Measurements from ENCODE around the gene EFNA2. TPM values are rescaled to one million over a fixed set of nuclear protein-coding genes. Genes with fewer than 3 reads are reported as not detected.

The EFNA2 gene
- total RNA-seq, 4 donors from 2014 or later: not detected

GRCh38 chr19:1252221-1252820 lies 33.4 kb upstream of the EFNA2 start:
- no peak for TF ChIP-seq POLR2A (IDR thresholded peaks at IDR 0.05)
- TF ChIP-seq, protein P1, sequence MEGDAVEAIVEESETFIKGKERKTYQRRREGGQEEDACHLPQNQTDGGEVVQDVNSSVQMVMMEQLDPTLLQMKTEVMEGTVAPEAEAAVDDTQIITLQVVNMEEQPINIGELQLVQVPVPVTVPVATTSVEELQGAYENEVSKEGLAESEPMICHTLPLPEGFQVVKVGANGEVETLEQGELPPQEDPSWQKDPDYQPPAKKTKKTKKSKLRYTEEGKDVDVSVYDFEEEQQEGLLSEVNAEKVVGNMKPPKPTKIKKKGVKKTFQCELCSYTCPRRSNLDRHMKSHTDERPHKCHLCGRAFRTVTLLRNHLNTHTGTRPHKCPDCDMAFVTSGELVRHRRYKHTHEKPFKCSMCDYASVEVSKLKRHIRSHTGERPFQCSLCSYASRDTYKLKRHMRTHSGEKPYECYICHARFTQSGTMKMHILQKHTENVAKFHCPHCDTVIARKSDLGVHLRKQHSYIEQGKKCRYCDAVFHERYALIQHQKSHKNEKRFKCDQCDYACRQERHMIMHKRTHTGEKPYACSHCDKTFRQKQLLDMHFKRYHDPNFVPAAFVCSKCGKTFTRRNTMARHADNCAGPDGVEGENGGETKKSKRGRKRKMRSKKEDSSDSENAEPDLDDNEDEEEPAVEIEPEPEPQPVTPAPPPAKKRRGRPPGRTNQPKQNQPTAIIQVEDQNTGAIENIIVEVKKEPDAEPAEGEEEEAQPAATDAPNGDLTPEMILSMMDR (IDR thresholded peaks at IDR 0.05): no peak
- intact Hi-C loops (cut with DNase I; ENCODE audit: low total_unique reads): no loop called here
- 1 to 3% methylated on average over 26 of the region's 30 CpGs for WGBS, 2 donors
- H3K4me3 ChIP-seq (ENCODE audit: low read depth, poor library complexity, severe bottlenecking): peak overlapping the region; percentile 11
- peak in 1 of 2 donors; percentile 98 for DNase-seq (ENCODE audit: low spot score in 2 of 2)

GRCh38 chr19:1252821-1253513 lies 32.7 kb upstream of the EFNA2 start:
- peak overlapping the region; percentile 11 for H3K4me3 ChIP-seq (ENCODE audit: low read depth, poor library complexity, severe bottlenecking)
- peak; percentile 93 to 98 for DNase-seq (ENCODE audit: low spot score in 2 of 2)
- intact Hi-C loops (cut with DNase I; ENCODE audit: low total_unique reads): no loop called here
- no peak for TF ChIP-seq POLR2A (IDR thresholded peaks at IDR 0.05)
- TF ChIP-seq, protein P1 (IDR thresholded peaks at IDR 0.05): no peak
- 0% methylated on average over 3 to 12 of the region's 26 CpGs for WGBS, 2 donors

GRCh38 chr19:1253514-1254080 lies 32.1 kb upstream of the EFNA2 start:
- peak in 1 of 2 donors; percentile 65 for DNase-seq (ENCODE audit: low spot score in 2 of 2)
- 25 to 44% methylated on average over 18 to 23 of the region's 23 CpGs for WGBS, 2 donors
- intact Hi-C loops (cut with DNase I; ENCODE audit: low total_unique reads): no loop called here
- H3K4me3 ChIP-seq (ENCODE audit: low read depth, poor library complexity, severe bottlenecking): no peak overlapping the region
- TF ChIP-seq, protein P1 (IDR thresholded peaks at IDR 0.05): no peak
- no peak for TF ChIP-seq POLR2A (IDR thresholded peaks at IDR 0.05)

DNA sequence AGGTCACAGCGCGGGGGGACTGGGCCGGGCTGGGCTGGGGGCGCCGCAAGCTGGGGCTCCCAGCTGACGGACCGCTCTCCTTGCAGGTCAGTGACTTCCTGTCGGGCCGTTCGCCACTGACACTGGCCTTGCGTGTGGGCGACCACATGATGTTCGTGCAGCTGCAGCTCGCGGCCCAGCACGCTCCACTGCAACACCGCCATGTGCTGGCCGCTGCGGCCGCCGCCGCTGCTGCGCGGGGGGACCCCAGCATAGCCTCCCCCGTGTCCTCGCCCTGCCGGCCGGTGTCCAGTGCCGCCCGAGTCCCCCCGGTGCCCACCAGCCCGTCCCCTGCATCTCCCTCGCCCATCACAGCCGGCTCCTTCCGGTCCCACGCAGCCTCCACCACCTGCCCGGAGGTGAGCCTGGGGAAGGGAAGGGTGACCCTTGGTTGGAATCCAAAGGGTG lies 31.6 kb upstream of the EFNA2 start:
- DNase-seq (ENCODE audit: low spot score in 2 of 2): no peak
- H3K4me3 ChIP-seq (ENCODE audit: low read depth, poor library complexity, severe bottlenecking): no peak overlapping the region
- TF ChIP-seq, protein P1 (IDR thresholded peaks at IDR 0.05): no peak
- TF ChIP-seq POLR2A (IDR thresholded peaks at IDR 0.05): no peak
- intact Hi-C loops (cut with DNase I; ENCODE audit: low total_unique reads): no loop called here
- 79% methylated on average over 25 to 36 of the region's 37 CpGs for WGBS, 2 donors

DNA sequence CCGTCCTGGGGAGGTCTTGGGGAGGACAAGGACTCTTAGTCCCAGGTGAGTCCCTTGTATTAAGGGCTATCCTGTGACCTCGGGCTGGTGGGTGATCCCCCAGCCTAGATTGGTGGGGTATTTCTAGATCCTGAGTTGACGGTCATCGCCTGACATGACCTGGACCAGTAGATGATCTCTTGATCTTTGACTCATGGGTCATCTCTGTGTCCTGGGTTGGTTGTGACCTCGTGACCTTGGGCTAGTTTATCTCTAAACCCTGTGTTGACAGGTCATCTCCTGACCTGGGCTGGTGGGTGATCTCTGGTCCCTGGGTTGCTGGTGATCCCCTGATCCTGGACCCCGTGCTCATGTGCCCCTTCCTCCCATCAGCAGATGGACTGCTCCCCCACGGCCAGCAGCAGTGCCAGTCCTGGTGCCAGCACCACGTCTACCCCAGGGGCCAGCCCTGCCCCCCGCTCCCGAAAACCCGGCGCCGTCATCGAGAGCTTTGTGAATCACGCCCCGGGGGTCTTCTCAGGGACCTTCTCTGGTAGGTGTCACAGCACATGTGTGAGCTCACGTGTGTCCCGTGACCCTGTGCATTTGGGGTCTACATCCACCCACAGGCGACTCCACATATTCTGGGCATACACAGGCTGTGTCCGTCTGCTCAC lies 31.0 kb upstream of the EFNA2 start:
- 85 to 86% methylated on average over 17 to 18 of the region's 20 CpGs for WGBS, 2 donors
- TF ChIP-seq POLR2A (IDR thresholded peaks at IDR 0.05): no peak
- TF ChIP-seq, protein P1 (IDR thresholded peaks at IDR 0.05): no peak
- no peak for DNase-seq (ENCODE audit: low spot score in 2 of 2)
- H3K4me3 ChIP-seq (ENCODE audit: low read depth, poor library complexity, severe bottlenecking): no peak overlapping the region
- intact Hi-C loops (cut with DNase I; ENCODE audit: low total_unique reads): no loop called here
